Measurements from ENCODE around the gene SIGLEC7. TPM values are rescaled to one million over a fixed set of nuclear protein-coding genes. Genes with fewer than 3 reads are reported as not detected.

The SIGLEC7 gene
- total RNA-seq, 4 donors from 2014 or later = not detected

GRCh38 chr19:51135986-51136762 is 5.9 kb upstream of the SIGLEC7 start:
- no peaks in the 10 kb centered on the region for H3K4me1 ChIP-seq
- no peak for DNase-seq (ENCODE audit: low spot score in 2 of 2)
- no peaks in the 10 kb centered on the region for H3K9me3 ChIP-seq
- TF ChIP-seq EP300 (IDR thresholded peaks at IDR 0.05) = no peak
- no peak for TF ChIP-seq POLR2A (IDR thresholded peaks at IDR 0.05)
- TF ChIP-seq POLR2AphosphoS5 (IDR thresholded peaks at IDR 0.05) = no peak
- no peak for TF ChIP-seq CTCF (IDR thresholded peaks at IDR 0.05)
- WGBS = 79% methylated on average over 8 of the region's 8 CpGs
- H3K27me3 ChIP-seq = peaks cover 24% of the 10 kb centered on the region
- H3K27ac ChIP-seq = no peak overlapping the region
- H3K36me3 ChIP-seq = no peaks in the 10 kb centered on the region
- H3K4me3 ChIP-seq = no peak overlapping the region

GRCh38 chr19:51136851-51137551 is 5.1 kb upstream of the SIGLEC7 start:
- 69% methylated on average over 12 of the region's 12 CpGs for WGBS
- Histone ChIP-seq H3K27ac (peak overlapping the region; percentile 31), H3K4me3 (no peak overlapping the region), H3K9me3 (no peaks in the 10 kb centered on the region), H3K27me3 (peaks cover 31% of the 10 kb centered on the region), H3K4me1 (no peaks in the 10 kb centered on the region), H3K36me3 (no peaks in the 10 kb centered on the region)
- no peak for TF ChIP-seq POLR2A (IDR thresholded peaks at IDR 0.05)
- TF ChIP-seq EP300 (IDR thresholded peaks at IDR 0.05) = no peak
- no peak for TF ChIP-seq CTCF (IDR thresholded peaks at IDR 0.05)
- TF ChIP-seq POLR2AphosphoS5 (IDR thresholded peaks at IDR 0.05) = no peak
- no peak for DNase-seq (ENCODE audit: low spot score in 2 of 2)

GRCh38 chr19:51137792-51138425 is 4.2 kb upstream of the SIGLEC7 start:
- no peaks in the 10 kb centered on the region for H3K36me3 ChIP-seq
- peak overlapping the region; percentile 31 for H3K27ac ChIP-seq
- H3K9me3 ChIP-seq = no peaks in the 10 kb centered on the region
- TF ChIP-seq CTCF (IDR thresholded peaks at IDR 0.05) = no peak
- no peak for TF ChIP-seq POLR2AphosphoS5 (IDR thresholded peaks at IDR 0.05)
- no peak for TF ChIP-seq EP300 (IDR thresholded peaks at IDR 0.05)
- no peak for TF ChIP-seq POLR2A (IDR thresholded peaks at IDR 0.05)
- no peaks in the 10 kb centered on the region for H3K4me1 ChIP-seq
- DNase-seq (ENCODE audit: low spot score in 2 of 2) = no peak
- H3K4me3 ChIP-seq = no peak overlapping the region
- WGBS = 69% methylated on average over 8 of the region's 9 CpGs
- peaks cover 36% of the 10 kb centered on the region for H3K27me3 ChIP-seq

GRCh38 chr19:51138549-51138979 is 3.5 kb upstream of the SIGLEC7 start:
- no peak overlapping the region for H3K4me3 ChIP-seq
- H3K27ac ChIP-seq = peak overlapping the region; percentile 31
- no peaks in the 10 kb centered on the region for H3K9me3 ChIP-seq
- no peak for DNase-seq (ENCODE audit: low spot score in 2 of 2)
- H3K27me3 ChIP-seq = peaks cover 36% of the 10 kb centered on the region
- no peaks in the 10 kb centered on the region for H3K4me1 ChIP-seq
- no peaks in the 10 kb centered on the region for H3K36me3 ChIP-seq
- TF ChIP-seq POLR2AphosphoS5 (IDR thresholded peaks at IDR 0.05) (no peak), CTCF (IDR thresholded peaks at IDR 0.05) (no peak), POLR2A (IDR thresholded peaks at IDR 0.05) (no peak), EP300 (IDR thresholded peaks at IDR 0.05) (no peak)
- WGBS = 73% methylated on average over 6 of the region's 6 CpGs

All from suprapubic skin (tissue), 4 donors.